Body of pancreas (tissue), 4 donors: ENCODE results near the gene AKIRIN2.

Source experiments
- POLR2A ChIP-seq, 3 donors: fragments of 450-650 bp; IDR thresholded peaks; one replicate each; pipeline ENCODE4 v1.6.1; 2016; ENCODE audit warnings: antibody characterized with exemption in 3 of 3, mild to moderate bottlenecking in 2 of 3
- TF ChIP-seq, protein P1 (sequence below), 7 experiments: fragments of 450-650 bp in 4 of 7; fragments of 200-600 bp in 3 of 7; sonication (generic) in 3 of 7; IDR thresholded peaks; one replicate each; pipeline ENCODE4 v1.5.1; 2016 to 2019; ENCODE audit warnings: antibody characterized with exemption in 7 of 7

DNA sequence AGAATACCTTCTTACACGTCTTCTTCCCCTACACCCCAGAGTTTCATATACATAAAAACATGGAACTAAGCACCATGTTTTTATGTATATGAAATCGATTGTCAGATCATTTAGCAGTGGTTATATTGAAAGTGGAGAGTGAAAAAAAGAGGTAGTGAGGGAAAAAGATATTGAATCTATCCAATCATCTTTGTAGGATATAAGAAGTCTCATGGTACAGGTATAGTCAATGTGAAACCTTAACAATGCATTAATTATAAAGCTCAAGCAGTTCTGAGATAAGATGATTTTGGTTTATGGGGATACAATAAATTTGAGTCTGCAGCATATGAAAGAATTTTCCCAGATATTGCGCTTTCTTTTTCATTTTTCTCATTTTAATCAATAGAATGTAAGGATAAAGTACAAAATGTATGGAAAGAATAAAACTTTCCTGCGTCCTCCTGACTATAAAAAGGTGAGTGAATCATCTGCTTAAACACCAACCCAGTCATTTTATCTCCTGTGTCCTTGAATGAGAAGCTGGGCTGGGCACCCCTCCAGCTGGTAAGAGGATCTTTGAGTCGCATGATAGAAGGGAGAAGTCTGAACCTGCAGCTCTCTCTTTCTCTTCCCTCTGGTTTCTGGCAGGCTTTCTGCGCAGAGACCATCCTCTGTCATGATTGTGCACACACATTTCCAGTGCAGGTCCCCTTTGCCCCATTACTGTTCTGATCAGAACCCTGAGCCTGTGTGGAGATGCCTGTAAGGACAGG is 28.1 kb upstream of the AKIRIN2 start:
- TF ChIP-seq, protein P1, sequence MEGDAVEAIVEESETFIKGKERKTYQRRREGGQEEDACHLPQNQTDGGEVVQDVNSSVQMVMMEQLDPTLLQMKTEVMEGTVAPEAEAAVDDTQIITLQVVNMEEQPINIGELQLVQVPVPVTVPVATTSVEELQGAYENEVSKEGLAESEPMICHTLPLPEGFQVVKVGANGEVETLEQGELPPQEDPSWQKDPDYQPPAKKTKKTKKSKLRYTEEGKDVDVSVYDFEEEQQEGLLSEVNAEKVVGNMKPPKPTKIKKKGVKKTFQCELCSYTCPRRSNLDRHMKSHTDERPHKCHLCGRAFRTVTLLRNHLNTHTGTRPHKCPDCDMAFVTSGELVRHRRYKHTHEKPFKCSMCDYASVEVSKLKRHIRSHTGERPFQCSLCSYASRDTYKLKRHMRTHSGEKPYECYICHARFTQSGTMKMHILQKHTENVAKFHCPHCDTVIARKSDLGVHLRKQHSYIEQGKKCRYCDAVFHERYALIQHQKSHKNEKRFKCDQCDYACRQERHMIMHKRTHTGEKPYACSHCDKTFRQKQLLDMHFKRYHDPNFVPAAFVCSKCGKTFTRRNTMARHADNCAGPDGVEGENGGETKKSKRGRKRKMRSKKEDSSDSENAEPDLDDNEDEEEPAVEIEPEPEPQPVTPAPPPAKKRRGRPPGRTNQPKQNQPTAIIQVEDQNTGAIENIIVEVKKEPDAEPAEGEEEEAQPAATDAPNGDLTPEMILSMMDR (IDR thresholded peaks at IDR 0.05), result no peak
- no peak for TF ChIP-seq POLR2A (IDR thresholded peaks at IDR 0.05)
